ENCODE results near the gene ITLN1.

DNA sequence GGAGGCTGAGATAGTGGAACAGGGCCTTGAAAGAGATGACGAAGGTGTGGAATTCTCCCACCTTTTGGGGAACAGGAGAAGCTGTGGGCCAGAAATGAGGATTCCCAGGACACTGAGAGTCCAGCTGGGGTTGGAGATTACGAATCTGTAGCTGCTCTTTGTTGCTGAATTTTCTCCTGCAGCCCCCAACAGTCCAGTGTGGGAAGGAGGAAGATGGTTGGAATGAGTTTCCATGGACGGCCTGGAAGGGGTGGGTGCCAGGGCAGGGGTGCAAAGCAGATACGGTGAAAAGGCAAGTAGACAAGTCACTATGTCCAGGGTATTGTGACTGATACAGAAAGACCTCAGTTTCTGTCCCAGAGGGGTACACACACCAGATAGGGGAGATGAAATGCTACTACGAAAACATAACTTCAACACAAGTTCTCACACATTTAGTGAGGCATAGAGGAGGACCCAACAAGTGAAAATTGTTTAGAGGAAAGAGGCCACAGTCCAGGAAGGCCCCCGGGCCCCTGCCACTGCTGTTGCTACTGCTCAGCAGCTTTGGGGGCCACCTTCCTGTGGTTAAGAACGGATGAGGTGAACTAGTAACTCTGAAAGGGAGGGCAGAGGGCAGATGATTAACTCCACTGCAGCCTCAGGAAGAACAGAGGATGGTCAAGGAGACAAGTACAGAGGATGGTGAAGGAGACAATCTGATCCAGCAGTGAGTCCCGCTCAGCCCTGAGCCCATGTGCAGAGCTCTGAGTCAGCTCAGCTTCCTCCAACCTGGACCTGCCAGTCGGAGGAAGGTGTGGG lies 29.6 kb downstream of the ITLN1 start:
- no peak for TF ChIP-seq MYC (IDR thresholded peaks at IDR 0.05; ENCODE audit: low read depth, low read length)
- TF ChIP-seq JUN (IDR thresholded peaks at IDR 0.05; ENCODE audit: borderline replicate concordance, insufficient read depth, insufficient read length, low read depth): no peak
- no peak for TF ChIP-seq EZH2 (IDR thresholded peaks at IDR 0.05; ENCODE audit: borderline replicate concordance, low read depth, low read length, severe bottlenecking)
- TF ChIP-seq, protein P1, sequence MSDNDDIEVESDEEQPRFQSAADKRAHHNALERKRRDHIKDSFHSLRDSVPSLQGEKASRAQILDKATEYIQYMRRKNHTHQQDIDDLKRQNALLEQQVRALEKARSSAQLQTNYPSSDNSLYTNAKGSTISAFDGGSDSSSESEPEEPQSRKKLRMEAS (IDR thresholded peaks at IDR 0.05; ENCODE audit: insufficient read depth, insufficient read length): no peak
- TF ChIP-seq, protein P2, sequence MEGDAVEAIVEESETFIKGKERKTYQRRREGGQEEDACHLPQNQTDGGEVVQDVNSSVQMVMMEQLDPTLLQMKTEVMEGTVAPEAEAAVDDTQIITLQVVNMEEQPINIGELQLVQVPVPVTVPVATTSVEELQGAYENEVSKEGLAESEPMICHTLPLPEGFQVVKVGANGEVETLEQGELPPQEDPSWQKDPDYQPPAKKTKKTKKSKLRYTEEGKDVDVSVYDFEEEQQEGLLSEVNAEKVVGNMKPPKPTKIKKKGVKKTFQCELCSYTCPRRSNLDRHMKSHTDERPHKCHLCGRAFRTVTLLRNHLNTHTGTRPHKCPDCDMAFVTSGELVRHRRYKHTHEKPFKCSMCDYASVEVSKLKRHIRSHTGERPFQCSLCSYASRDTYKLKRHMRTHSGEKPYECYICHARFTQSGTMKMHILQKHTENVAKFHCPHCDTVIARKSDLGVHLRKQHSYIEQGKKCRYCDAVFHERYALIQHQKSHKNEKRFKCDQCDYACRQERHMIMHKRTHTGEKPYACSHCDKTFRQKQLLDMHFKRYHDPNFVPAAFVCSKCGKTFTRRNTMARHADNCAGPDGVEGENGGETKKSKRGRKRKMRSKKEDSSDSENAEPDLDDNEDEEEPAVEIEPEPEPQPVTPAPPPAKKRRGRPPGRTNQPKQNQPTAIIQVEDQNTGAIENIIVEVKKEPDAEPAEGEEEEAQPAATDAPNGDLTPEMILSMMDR (IDR thresholded peaks at IDR 0.05; ENCODE audit: extremely low read depth in 1 of 2, insufficient read depth in 1 of 2, low read depth in 1 of 2, low read length in 2 of 2): no peak
- TF ChIP-seq POLR2AphosphoS5 (IDR thresholded peaks at IDR 0.05; ENCODE audit: insufficient read depth, low read depth, low read length): no peak
- TF ChIP-seq GATA2 (IDR thresholded peaks at IDR 0.05; ENCODE audit: insufficient read depth, insufficient read length, low read depth, low read length): no peak
- no peak for TF ChIP-seq POLR2A (IDR thresholded peaks at IDR 0.05; ENCODE audit: low read depth, low read length)
- no peak for TF ChIP-seq FOS (IDR thresholded peaks at IDR 0.05; ENCODE audit: borderline replicate concordance, insufficient read depth, low read length)
